DND-41 (cell line): ENCODE results near the gene DKC1.

Source experiments
- EZH2 ChIP-seq: IDR thresholded peaks from 3 replicates; pipeline ENCODE4 v1.6.1; 2012; ENCODE audit warnings: borderline replicate concordance, low read depth, mild to moderate bottlenecking, moderate library complexity, low read length, inconsistent platforms; ENCODE audit not compliant: severe bottlenecking
- TF ChIP-seq, protein P1 (sequence below): IDR thresholded peaks from 2 replicates; pipeline ENCODE4 v1.5.1; 2012; ENCODE audit warnings: borderline replicate concordance, low read length, moderate library complexity, mild to moderate bottlenecking; ENCODE audit not compliant: poor library complexity, severe bottlenecking; ENCODE audit errors: extremely low read depth

DNA sequence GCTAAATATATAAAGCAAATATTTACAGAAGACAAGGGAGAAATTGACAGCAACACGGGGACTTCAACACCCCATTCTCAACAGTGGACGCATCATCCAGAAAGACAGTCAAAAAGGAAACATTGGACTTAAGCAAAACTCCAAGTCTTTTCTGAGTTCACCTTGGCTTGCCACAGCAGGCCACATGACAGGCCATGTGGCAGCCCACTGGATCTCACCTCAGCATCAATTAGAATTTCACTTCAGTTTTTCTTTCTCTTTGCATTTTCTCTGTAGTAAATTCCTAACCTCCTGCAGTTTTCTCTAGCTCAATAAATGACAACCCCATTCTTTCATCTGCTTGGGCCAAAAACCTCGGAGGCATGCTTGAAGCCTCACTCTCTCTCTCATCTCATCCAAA, 59.4 kb downstream of the DKC1 start:
- TF ChIP-seq, protein P1, sequence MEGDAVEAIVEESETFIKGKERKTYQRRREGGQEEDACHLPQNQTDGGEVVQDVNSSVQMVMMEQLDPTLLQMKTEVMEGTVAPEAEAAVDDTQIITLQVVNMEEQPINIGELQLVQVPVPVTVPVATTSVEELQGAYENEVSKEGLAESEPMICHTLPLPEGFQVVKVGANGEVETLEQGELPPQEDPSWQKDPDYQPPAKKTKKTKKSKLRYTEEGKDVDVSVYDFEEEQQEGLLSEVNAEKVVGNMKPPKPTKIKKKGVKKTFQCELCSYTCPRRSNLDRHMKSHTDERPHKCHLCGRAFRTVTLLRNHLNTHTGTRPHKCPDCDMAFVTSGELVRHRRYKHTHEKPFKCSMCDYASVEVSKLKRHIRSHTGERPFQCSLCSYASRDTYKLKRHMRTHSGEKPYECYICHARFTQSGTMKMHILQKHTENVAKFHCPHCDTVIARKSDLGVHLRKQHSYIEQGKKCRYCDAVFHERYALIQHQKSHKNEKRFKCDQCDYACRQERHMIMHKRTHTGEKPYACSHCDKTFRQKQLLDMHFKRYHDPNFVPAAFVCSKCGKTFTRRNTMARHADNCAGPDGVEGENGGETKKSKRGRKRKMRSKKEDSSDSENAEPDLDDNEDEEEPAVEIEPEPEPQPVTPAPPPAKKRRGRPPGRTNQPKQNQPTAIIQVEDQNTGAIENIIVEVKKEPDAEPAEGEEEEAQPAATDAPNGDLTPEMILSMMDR = no peak
- no peak for TF ChIP-seq EZH2
